Lower lobe of right lung (tissue), 2 donors: ENCODE data around the gene OXA1L. TPM values are rescaled to one million over a fixed set of nuclear protein-coding genes. Genes with fewer than 3 reads are reported as not detected.

Experiments
- ATAC-seq, 2 donors: fragments of 200-7000 bp; cut with Tn5 transposase; one replicate each; pipeline ENCODE4 v1.9.1; 2020 to 2022; ENCODE audit warnings: mild to moderate bottlenecking in 2 of 2, moderate library complexity in 2 of 2
- DNase-seq: peaks from one replicate; pipeline ENCODE4 v3.0.0-alpha.2; 2020
- H3K27ac ChIP-seq: fragments of 200-600 bp; one replicate; pipeline ENCODE4 v1.8.0; 2022
- H3K27me3 ChIP-seq: fragments of 200-600 bp; one replicate; pipeline ENCODE4 v1.8.0; 2022; ENCODE audit warnings: low read depth
- H3K36me3 ChIP-seq: fragments of 200-600 bp; one replicate; pipeline ENCODE4 v1.8.0; 2022; ENCODE audit warnings: mild to moderate bottlenecking
- H3K4me1 ChIP-seq: fragments of 200-600 bp; one replicate; pipeline ENCODE4 v1.8.0; 2022
- H3K4me3 ChIP-seq: fragments of 200-600 bp; one replicate; pipeline ENCODE4 v1.8.0; 2022; ENCODE audit warnings: mild to moderate bottlenecking
- H3K9me3 ChIP-seq: fragments of 200-600 bp; one replicate; pipeline ENCODE4 v1.8.0; 2022
- intact Hi-C: fragments of 100-400 bp; cut with DNase I; formaldehyde crosslinking; loops from one replicate; pipeline ENCODE4 v1.11.0; 2022
- total RNA-seq: library from RNA; stranded (reverse); fragmentation: NEBNext Ultra II Directional; extraction: Animal tissue kit (Norgen Biotek cat#: 25700); gene quantifications from one replicate; pipeline ENCODE4 v1.2.1, GENCODE V29; 2021
- TF ChIP-seq, protein P1 (sequence below): fragments of 200-600 bp; IDR thresholded peaks from one replicate; pipeline ENCODE4 v1.8.0; 2022; ENCODE audit warnings: antibody characterized with exemption, mild to moderate bottlenecking
- donor health status: DM: no; HTN: yes; CAD: no; lungs with severe emphysema.

Gene OXA1L
- total RNA-seq, 1 donor from 2014 or later, result 115 TPM

DNA sequence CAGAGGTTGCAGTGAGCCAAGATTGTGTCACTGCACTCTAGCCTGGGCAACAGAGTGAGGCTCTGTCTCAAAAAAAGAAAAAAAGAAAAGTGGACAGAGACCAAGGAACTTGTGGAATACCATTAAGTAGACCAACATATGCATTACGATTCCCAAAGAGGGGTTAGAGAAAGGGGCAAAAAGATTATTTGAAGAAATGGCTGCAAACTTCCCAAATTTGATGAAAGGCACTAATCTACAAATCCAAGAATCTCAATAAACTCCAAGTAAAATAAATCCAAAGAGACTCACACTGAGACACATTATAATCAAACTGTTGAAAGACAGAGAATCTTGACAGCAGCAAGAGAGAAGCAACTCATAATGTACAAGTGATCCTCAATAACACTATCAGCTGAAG is 4.8 kb upstream of the OXA1L start:
- ATAC-seq (no peak), DNase-seq (no peak)
- H3K27ac ChIP-seq, result no peak overlapping the region
- peaks cover 7% of the 10 kb centered on the region for H3K9me3 ChIP-seq
- no peaks in the 10 kb centered on the region for H3K36me3 ChIP-seq
- H3K4me1 ChIP-seq, result peaks cover 8% of the 10 kb centered on the region
- TF ChIP-seq, protein P1, sequence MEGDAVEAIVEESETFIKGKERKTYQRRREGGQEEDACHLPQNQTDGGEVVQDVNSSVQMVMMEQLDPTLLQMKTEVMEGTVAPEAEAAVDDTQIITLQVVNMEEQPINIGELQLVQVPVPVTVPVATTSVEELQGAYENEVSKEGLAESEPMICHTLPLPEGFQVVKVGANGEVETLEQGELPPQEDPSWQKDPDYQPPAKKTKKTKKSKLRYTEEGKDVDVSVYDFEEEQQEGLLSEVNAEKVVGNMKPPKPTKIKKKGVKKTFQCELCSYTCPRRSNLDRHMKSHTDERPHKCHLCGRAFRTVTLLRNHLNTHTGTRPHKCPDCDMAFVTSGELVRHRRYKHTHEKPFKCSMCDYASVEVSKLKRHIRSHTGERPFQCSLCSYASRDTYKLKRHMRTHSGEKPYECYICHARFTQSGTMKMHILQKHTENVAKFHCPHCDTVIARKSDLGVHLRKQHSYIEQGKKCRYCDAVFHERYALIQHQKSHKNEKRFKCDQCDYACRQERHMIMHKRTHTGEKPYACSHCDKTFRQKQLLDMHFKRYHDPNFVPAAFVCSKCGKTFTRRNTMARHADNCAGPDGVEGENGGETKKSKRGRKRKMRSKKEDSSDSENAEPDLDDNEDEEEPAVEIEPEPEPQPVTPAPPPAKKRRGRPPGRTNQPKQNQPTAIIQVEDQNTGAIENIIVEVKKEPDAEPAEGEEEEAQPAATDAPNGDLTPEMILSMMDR, result no peak
- H3K4me3 ChIP-seq, result no peak overlapping the region
- H3K27me3 ChIP-seq, result no peaks in the 10 kb centered on the region
- intact Hi-C loops, result no loop called here

- peaks cover 17% of the 10 kb centered on the region for H3K36me3 ChIP-seq
- intact Hi-C loops, result no loop called here
- DNase-seq, result no peak
- no peak overlapping the region for H3K27ac ChIP-seq
- no peak for ATAC-seq
- TF ChIP-seq, protein P1, result no peak
- H3K9me3 ChIP-seq, result peaks cover 7% of the 10 kb centered on the region
- H3K4me3 ChIP-seq, result no peak overlapping the region
- no peaks in the 10 kb centered on the region for H3K27me3 ChIP-seq
- peaks cover 27% of the 10 kb centered on the region for H3K4me1 ChIP-seq
Observed at GRCh38 chr14:22764382-22764781, 2.1 kb upstream of the OXA1L start.

- DNase-seq (no peak), ATAC-seq (no peak)
- H3K36me3 ChIP-seq, result peaks cover 45% of the 10 kb centered on the region
- H3K4me3 ChIP-seq, result peak overlapping the region; percentile 87
- H3K27ac ChIP-seq, result peak overlapping the region; percentile 89
- H3K4me1 ChIP-seq, result peaks cover 27% of the 10 kb centered on the region
- no peaks in the 10 kb centered on the region for H3K9me3 ChIP-seq
- TF ChIP-seq, protein P1, result no peak
- no peaks in the 10 kb centered on the region for H3K27me3 ChIP-seq
- intact Hi-C loops, result no loop called here
Observed at GRCh38 chr14:22767323-22767589, 768 bp downstream of the OXA1L start.

- ATAC-seq (no peak), DNase-seq (no peak)
- H3K27me3 ChIP-seq, result no peaks in the 10 kb centered on the region
- H3K36me3 ChIP-seq, result peaks cover 60% of the 10 kb centered on the region
- intact Hi-C loops, result no loop called here
- no peak overlapping the region for H3K27ac ChIP-seq
- peaks cover 27% of the 10 kb centered on the region for H3K4me1 ChIP-seq
- H3K9me3 ChIP-seq, result no peaks in the 10 kb centered on the region
- TF ChIP-seq, protein P1, result no peak
- no peak overlapping the region for H3K4me3 ChIP-seq
Observed at GRCh38 chr14:22768947-22769346, 2.5 kb downstream of the OXA1L start.

DNA sequence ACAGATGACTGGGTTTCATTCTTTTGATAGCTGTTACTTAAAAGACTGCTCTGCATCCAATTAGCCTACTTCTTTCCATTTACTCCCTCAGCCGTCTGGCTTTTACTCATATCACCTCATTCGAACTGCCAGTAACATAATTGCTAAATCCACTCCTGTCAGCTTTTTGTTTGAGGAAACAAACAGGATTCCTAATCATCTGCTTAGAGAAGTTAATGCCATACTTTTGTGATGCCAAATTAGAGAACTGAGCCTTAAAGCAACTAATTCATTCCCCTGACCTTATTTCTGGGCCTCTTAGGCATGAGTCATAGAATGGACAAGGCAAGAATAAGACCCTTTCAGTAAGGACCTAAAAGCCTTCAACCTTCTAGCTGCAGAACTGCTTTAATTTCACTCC is 2.9 kb downstream of the OXA1L start:
- H3K4me3 ChIP-seq, result no peak overlapping the region
- no peaks in the 10 kb centered on the region for H3K27me3 ChIP-seq
- H3K36me3 ChIP-seq, result peaks cover 64% of the 10 kb centered on the region
- H3K9me3 ChIP-seq, result no peaks in the 10 kb centered on the region
- TF ChIP-seq, protein P1, result no peak
- H3K27ac ChIP-seq, result no peak overlapping the region
- ATAC-seq (no peak), DNase-seq (no peak)
- H3K4me1 ChIP-seq, result peaks cover 27% of the 10 kb centered on the region
- intact Hi-C loops, result no loop called here
